ENCODE measurements around the gene C14orf119.

GRCh38 chr14:23127861-23128260, 32.6 kb downstream of the C14orf119 start:
- TF ChIP-seq CTCF (IDR thresholded peaks at IDR 0.05) (no peak), ZNF512 (CRISPR knock-in tag; IDR thresholded peaks at IDR 0.05; ENCODE audit: borderline replicate concordance) (no peak), CREM (CRISPR knock-in tag; IDR thresholded peaks at IDR 0.05) (no peak), CBFB (CRISPR knock-in tag; IDR thresholded peaks at IDR 0.05; ENCODE audit: low read depth) (no peak), NFYB (CRISPR knock-in tag; conservative IDR thresholded peaks at IDR 0.05; ENCODE audit: low read depth) (no peak), IRF2 (CRISPR knock-in tag; IDR thresholded peaks at IDR 0.05; ENCODE audit: borderline replicate concordance, low read depth) (no peak), NR3C1 (CRISPR knock-in tag; conservative IDR thresholded peaks at IDR 0.05; ENCODE audit: low read depth) (no peak), E2F1 (CRISPR knock-in tag; IDR thresholded peaks at IDR 0.05) (no peak), ZNF219 (CRISPR knock-in tag; IDR thresholded peaks at IDR 0.05; ENCODE audit: borderline replicate concordance) (no peak), SMAD4 (CRISPR knock-in tag; IDR thresholded peaks at IDR 0.05) (no peak), CREB1 (CRISPR knock-in tag; IDR thresholded peaks at IDR 0.05) (no peak)

Measured in WTC11 (cell line).